GM12875 (cell line): ENCODE data around the gene ANAPC5.
A peak's percentile ranks its signal among the peaks of the same experiment; 100 is the strongest.

ENCODE experiments used
- H3K4me3 ChIP-seq: one replicate; pipeline ENCODE4 v1.5.1; 2011; ENCODE audit warnings: low read depth, low read length, control low read depth
- CTCF ChIP-seq: IDR thresholded peaks from 2 replicates; pipeline ENCODE4 v1.5.1; 2011; ENCODE audit warnings: low read depth, mild to moderate bottlenecking, control low read depth, inconsistent platforms, low read length, moderate library complexity, borderline replicate concordance; ENCODE audit not compliant: insufficient read depth

ANAPC5 gene, protein sequence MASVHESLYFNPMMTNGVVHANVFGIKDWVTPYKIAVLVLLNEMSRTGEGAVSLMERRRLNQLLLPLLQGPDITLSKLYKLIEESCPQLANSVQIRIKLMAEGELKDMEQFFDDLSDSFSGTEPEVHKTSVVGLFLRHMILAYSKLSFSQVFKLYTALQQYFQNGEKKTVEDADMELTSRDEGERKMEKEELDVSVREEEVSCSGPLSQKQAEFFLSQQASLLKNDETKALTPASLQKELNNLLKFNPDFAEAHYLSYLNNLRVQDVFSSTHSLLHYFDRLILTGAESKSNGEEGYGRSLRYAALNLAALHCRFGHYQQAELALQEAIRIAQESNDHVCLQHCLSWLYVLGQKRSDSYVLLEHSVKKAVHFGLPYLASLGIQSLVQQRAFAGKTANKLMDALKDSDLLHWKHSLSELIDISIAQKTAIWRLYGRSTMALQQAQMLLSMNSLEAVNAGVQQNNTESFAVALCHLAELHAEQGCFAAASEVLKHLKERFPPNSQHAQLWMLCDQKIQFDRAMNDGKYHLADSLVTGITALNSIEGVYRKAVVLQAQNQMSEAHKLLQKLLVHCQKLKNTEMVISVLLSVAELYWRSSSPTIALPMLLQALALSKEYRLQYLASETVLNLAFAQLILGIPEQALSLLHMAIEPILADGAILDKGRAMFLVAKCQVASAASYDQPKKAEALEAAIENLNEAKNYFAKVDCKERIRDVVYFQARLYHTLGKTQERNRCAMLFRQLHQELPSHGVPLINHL

GRCh38 chr12:121351820-121352681, at the start of gene ANAPC5:
Gene ANAPC5, minus strand, starts transcription at chr12:121352411. Its CDS starts 71 bp downstream, at chr12:121352340.
- H3K4me3 ChIP-seq: peak within 1 kb of the TSS; percentile 82
- TF ChIP-seq CTCF: 0 out of 2 replicates have a peak, but pooled peaks have one; percentile 14

DNA sequence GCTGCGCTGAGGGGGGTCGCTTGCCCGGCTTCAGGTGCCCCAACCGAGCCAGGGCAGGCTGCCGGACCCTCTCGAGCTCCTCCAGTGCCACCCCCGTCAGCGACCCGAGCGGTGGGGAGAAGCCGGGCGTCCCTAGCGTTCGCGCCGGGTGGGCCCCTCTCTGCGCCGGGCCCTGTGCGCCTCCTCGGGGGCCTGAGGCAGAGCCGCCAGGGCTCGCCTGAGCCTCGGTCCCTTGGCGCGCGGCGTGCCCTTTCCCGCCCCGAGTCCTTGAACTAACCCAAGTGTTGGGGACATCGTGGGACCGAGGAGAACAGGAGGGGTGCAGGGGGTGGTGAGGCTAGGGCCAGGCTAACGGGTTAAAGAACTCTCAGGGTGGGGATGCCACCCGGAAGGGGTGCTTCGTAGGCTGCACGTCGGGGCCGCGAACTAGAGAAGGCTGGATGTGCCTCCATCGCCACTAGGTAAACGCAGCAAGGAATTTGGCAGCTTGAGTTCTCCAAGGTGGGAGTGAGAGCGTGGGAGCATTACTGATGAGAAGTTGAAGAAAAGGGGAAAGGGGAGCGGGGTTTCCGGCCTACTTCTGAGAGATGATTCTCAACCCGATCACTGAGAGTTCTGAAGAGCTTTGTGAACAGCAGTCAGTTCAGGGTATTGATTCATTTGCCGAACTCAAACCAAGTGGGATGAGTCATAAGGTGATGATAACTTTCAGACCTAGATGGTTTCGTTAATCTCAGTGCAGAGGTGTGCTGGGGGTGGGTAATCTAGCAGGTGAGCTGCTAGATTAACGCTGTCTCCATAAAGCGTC, 48.3 kb upstream of the ANAPC5 start:
- H3K4me3 ChIP-seq: peak overlapping the region; percentile 97
- no peak for TF ChIP-seq CTCF

DNA sequence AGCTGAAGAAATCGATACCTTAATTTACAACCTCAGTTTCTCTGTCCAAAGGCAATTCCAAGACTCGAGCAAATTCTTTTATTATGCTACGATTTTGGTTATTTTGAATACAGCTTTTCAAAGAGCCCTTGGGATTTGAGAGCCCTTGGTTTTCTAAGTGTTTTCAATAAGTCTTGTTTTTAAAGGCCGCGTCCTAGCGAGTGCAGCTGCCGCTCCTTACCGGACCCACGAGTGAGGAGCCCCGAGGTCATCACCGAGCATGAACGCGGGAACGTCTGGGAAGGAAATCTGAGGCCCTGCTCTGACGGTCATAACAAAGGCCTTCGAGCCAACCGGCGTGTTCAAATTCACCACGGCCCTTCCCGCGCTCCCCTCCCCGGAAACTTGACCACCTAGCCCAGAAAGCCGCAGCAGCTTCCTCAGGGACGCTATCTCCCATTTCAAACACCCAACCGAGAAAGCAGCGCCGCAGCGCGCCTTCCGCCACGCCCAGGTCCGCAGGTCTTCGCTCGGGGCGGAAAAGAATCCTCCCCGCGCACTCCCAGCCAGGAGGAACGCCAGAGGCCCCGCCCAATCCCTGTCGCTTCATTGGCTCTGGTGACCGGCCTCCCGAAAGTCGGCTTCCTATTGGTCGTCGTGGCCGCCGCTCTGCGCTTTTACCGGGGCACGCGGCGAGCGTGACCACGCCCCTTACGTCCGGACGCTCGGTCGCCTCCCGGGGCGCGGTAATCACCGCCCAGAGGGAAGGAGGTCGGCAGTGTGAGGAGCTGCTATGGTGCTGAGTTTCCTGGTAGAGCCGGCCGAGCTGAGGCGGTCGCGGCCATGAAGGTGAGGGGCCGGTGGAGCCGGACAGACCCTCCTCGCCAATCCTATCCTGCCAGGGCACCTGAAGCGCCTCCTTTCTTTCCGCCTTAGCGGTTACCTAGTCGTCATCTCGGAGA, 47.5 kb upstream of the ANAPC5 start, which contains the start of gene RNF34:
Gene RNF34, plus strand, starts transcription at position 728 of the 941 bp plus-strand sequence. Its CDS starts 95 bp downstream, at position 823.
- no peak for TF ChIP-seq CTCF
- H3K4me3 ChIP-seq: peak within 1 kb of the TSS; percentile 97

DNA sequence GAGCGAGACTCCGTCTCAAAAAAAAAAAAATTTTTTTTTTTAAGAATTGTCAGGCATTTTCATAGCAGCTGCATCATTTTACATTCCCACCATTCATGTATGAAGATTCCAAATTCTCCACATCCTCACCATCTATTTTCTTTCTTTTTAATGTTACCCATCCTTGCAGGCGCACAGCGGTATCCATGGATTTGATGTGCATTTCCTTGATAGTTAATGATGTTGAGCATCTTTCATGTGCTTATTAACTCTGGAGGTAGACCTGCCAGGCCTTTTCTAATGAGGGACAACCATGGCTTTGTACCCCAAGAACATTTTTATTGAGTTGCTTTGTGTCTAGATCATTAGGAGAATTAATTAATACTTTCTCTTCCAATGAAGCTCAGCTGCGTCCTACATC, 46.1 kb upstream of the ANAPC5 start:
- no peak for TF ChIP-seq CTCF
- H3K4me3 ChIP-seq: no peak overlapping the region

GRCh38 chr12:121397521-121397920, 45.3 kb upstream of the ANAPC5 start:
- TF ChIP-seq CTCF: no peak
- no peak overlapping the region for H3K4me3 ChIP-seq
